ENCODE results near the gene NCAM1.

NCAM1 gene

GRCh38 chr11:113103932-113104690, 142.9 kb downstream of the NCAM1 start:
- no peak for DNase-seq (ENCODE audit: low read depth in 1 of 2, low spot score in 1 of 2)
- no peak overlapping the region for H3K27ac ChIP-seq (replicated peaks)
- TF ChIP-seq CTCF (IDR thresholded peaks at IDR 0.05; ENCODE audit: insufficient read depth, low read length), result no peak
- no peak for TF ChIP-seq GABPA (IDR thresholded peaks at IDR 0.05; ENCODE audit: low read depth)
- no peak for TF ChIP-seq SPI1 (IDR thresholded peaks at IDR 0.05; ENCODE audit: borderline replicate concordance, low read depth)
- TF ChIP-seq REST (IDR thresholded peaks at IDR 0.05; ENCODE audit: insufficient replicate concordance, low read depth), result no peak
- no peak for TF ChIP-seq POLR2AphosphoS5 (IDR thresholded peaks at IDR 0.05; ENCODE audit: low read depth)
- no peaks in the 10 kb centered on the region for H3K27me3 ChIP-seq (ENCODE audit: insufficient read depth, poor library complexity, severe bottlenecking)
- no peak overlapping the region for H3K4me3 ChIP-seq (replicated peaks; ENCODE audit: insufficient read depth, low read length)

- TF ChIP-seq REST (IDR thresholded peaks at IDR 0.05; ENCODE audit: insufficient replicate concordance, low read depth), result no peak
- no peak for TF ChIP-seq CTCF (IDR thresholded peaks at IDR 0.05; ENCODE audit: insufficient read depth, low read length)
- TF ChIP-seq GABPA (IDR thresholded peaks at IDR 0.05; ENCODE audit: low read depth), result no peak
- no peaks in the 10 kb centered on the region for H3K27me3 ChIP-seq (ENCODE audit: insufficient read depth, poor library complexity, severe bottlenecking)
- no peak overlapping the region for H3K4me3 ChIP-seq (replicated peaks; ENCODE audit: insufficient read depth, low read length)
- no peak overlapping the region for H3K27ac ChIP-seq (replicated peaks)
- DNase-seq (ENCODE audit: low read depth in 1 of 2, low spot score in 1 of 2), result no peak
Observed at GRCh38 chr11:113104691-113105251, 143.6 kb downstream of the NCAM1 start.

- TF ChIP-seq POLR2AphosphoS5 (IDR thresholded peaks at IDR 0.05; ENCODE audit: low read depth) (no peak), SPI1 (IDR thresholded peaks at IDR 0.05; ENCODE audit: borderline replicate concordance, low read depth) (no peak), REST (IDR thresholded peaks at IDR 0.05; ENCODE audit: insufficient replicate concordance, low read depth) (no peak), GABPA (IDR thresholded peaks at IDR 0.05; ENCODE audit: low read depth) (no peak), CTCF (IDR thresholded peaks at IDR 0.05; ENCODE audit: insufficient read depth, low read length) (no peak)
- Histone ChIP-seq H3K27ac (replicated peaks) (no peak overlapping the region), H3K4me3 (replicated peaks; ENCODE audit: insufficient read depth, low read length) (no peak overlapping the region), H3K27me3 (ENCODE audit: insufficient read depth, poor library complexity, severe bottlenecking) (no peaks in the 10 kb centered on the region)
- no peak for DNase-seq (ENCODE audit: low read depth in 1 of 2, low spot score in 1 of 2)
Observed at GRCh38 chr11:113105592-113105991, 144.4 kb downstream of the NCAM1 start.

All from HL-60 (cell line).